ENCODE data around the gene GABRE.

- TF ChIP-seq, protein P1, sequence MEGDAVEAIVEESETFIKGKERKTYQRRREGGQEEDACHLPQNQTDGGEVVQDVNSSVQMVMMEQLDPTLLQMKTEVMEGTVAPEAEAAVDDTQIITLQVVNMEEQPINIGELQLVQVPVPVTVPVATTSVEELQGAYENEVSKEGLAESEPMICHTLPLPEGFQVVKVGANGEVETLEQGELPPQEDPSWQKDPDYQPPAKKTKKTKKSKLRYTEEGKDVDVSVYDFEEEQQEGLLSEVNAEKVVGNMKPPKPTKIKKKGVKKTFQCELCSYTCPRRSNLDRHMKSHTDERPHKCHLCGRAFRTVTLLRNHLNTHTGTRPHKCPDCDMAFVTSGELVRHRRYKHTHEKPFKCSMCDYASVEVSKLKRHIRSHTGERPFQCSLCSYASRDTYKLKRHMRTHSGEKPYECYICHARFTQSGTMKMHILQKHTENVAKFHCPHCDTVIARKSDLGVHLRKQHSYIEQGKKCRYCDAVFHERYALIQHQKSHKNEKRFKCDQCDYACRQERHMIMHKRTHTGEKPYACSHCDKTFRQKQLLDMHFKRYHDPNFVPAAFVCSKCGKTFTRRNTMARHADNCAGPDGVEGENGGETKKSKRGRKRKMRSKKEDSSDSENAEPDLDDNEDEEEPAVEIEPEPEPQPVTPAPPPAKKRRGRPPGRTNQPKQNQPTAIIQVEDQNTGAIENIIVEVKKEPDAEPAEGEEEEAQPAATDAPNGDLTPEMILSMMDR (IDR thresholded peaks at IDR 0.05) = no peak
- TF ChIP-seq POLR2AphosphoS5 (IDR thresholded peaks at IDR 0.05) (no peak), POLR2A (IDR thresholded peaks at IDR 0.05; ENCODE audit: low read depth) (no peak), EP300 (IDR thresholded peaks at IDR 0.05) (no peak)
Measured at GRCh38 chrX:151981129-151981528, 6.7 kb upstream of the GABRE start.
